ENCODE measurements around the gene CCDC93. TPM values are rescaled to one million over a fixed set of nuclear protein-coding genes. Genes with fewer than 3 reads are reported as not detected.

CCDC93 gene, protein sequence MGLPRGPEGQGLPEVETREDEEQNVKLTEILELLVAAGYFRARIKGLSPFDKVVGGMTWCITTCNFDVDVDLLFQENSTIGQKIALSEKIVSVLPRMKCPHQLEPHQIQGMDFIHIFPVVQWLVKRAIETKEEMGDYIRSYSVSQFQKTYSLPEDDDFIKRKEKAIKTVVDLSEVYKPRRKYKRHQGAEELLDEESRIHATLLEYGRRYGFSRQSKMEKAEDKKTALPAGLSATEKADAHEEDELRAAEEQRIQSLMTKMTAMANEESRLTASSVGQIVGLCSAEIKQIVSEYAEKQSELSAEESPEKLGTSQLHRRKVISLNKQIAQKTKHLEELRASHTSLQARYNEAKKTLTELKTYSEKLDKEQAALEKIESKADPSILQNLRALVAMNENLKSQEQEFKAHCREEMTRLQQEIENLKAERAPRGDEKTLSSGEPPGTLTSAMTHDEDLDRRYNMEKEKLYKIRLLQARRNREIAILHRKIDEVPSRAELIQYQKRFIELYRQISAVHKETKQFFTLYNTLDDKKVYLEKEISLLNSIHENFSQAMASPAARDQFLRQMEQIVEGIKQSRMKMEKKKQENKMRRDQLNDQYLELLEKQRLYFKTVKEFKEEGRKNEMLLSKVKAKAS
- total RNA-seq (2022; extraction: Qiagen RNA extraction; ENCODE audit: low read depth): 10.6 to 15.6 TPM (median 14.1 TPM) in 5 replicates

DNA sequence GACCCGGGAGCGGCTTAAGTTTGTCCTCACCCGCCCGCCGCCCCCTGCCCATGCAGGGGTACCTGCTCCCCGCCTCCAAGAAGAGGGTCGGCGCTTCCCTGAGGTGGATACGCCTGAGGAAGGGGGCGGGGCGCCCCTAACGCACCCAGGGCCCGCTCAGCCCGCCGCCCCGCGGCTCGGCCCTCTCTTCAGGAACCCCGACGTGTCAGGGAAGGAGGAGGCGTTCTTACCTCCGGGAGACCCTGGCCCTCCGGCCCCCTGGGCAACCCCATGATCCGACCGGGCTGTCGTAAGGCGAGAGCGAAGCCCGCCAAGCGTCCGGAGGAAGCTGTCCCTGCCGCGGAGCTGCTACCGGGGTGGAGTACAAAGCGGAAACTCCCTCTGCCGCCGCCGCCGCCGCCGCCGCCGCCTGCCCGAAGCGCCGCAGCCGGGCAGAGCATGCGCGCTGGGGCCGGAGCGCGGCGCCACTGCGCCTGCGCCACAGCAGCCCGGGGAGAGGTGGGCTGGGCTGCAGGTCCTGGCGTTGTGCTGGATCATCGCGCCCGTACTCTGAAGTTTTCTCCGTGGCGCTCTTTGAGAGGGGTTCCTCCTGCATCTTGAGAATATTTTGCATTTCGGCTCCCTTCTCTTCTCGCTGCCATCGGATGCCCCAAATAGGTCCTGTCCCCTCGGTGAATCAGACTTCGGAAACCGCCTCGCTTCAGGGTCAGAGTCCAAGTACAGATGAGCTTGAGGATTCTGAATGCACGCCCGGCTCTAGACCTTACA, at the start of gene CCDC93:
Gene CCDC93 (minus strand): TSS at position 347 of the 768 bp plus-strand sequence. CDS start 75 bp downstream, at position 272.

Other genes with a start within 250 kb of the CCDC93 start
- 71.7 to 79.5 TPM (median 75.4 TPM) in 5 replicates for gene DDX18, start 199.4 kb downstream of the CCDC93 start, total RNA-seq (2022; extraction: Qiagen RNA extraction; ENCODE audit: low read depth)
- gene INSIG2, start 74.4 kb upstream of the CCDC93 start, total RNA-seq (2022; extraction: Qiagen RNA extraction; ENCODE audit: low read depth): 7.5 to 13.6 TPM (median 11.4 TPM) in 5 replicates

All from A549 treated with RU486 at 1 μM for 4 hours (cell line).